Measurements from ENCODE around the gene MESP1.
A peak's percentile ranks its signal among the peaks of the same experiment; 100 is the strongest.

MESP1 gene

DNA sequence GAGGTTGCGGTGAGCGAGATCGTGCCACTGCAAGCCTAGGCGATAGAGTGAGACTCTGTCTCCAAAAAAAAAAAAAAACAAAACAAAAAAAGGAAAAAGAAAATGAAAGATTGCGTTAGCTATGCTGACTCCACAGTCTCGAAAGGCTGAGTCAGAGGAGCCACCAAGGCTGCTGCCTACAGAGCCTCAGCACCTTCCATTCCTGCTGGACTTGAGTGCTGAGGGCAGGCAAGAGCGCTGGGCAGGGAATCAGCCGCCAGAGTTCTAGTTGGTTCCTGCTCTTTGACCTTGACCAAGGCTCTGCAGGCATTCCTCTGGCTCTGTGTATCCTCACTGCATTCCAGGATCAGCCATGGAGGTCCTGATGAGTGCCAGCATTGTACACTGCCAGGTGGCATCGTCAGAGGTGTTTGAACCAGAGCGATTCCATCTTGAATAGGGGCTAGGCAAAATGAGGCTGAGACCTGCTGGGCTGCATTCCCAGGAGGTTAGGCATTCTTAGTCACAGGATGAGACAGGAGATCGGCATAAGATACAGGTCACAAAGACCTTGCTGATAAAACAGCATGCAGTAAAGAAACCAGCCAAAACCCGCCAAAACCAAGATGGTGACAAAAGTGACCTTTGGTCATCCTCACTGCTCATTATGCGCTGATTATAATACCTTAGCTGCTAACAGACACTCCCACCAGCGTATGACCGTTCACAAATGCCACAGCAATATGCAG is 31.0 kb upstream of the MESP1 start:
- no peak for DNase-seq (ENCODE audit: extremely low read depth in 1 of 2, low read depth in 1 of 2)

DNA sequence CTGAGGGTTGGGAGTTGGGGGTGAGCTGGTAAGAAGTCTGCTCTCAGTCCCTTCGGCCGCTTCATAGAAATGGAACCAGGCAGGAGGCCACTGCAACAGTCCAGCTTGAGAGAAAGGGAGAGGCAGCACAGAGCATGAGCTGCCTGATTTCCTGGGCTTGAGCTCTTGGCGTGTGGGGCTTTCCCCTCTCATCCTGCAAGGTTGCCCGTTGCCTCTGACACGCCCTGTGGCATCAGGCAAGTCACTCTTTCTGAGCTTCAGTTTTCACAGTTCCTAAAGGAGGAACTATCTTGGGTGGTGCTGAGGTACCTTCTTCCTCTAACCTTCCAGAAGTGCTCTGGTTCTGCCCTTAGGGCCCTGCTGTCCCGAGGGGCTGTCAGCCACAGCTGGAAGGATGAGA is 30.0 kb upstream of the MESP1 start:
- DNase-seq (ENCODE audit: extremely low read depth in 1 of 2, low read depth in 1 of 2) = no peak

DNA sequence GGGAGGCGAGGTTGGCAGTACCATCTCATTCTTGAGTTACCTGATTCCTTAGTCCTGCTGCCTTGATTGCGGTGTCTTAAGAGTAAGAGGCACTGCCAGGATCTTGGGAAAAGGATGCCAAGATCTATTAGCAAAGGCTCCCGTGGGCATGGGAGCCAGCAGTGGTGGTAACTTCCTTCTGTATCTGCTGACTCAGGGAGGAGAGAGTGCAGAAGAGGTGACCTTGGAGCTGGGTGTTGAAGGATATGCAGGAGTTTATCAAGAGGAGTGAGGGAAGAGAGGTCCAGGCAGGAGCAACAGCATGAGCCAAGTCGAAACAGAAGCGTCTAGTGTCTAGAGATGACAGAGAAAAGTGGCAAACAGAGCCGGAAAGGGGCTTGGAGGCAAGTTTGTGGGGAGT is 29.6 kb upstream of the MESP1 start:
- DNase-seq (ENCODE audit: extremely low read depth in 1 of 2, low read depth in 1 of 2) = no peak

DNA sequence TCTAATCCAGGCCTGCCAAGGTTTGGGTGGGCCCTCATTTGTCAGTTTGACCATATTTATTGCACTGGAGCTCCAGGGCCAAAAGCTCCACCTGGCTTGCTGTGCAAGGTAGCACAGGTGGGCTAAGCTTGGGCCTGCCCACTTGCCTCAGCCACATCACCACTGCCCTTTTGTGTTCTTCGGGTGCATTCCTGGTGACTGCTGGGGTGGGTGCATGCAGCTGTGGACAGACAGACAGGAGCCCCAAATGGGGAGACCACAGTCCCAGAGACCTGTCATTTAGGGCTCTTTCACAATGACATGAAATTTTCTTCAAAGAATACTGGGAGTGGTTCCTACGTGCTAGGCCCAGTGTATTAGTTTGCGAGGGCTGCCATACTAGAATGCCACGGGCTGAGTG is 27.8 kb upstream of the MESP1 start:
- DNase-seq (ENCODE audit: extremely low read depth in 1 of 2, low read depth in 1 of 2) = no peak

DNA sequence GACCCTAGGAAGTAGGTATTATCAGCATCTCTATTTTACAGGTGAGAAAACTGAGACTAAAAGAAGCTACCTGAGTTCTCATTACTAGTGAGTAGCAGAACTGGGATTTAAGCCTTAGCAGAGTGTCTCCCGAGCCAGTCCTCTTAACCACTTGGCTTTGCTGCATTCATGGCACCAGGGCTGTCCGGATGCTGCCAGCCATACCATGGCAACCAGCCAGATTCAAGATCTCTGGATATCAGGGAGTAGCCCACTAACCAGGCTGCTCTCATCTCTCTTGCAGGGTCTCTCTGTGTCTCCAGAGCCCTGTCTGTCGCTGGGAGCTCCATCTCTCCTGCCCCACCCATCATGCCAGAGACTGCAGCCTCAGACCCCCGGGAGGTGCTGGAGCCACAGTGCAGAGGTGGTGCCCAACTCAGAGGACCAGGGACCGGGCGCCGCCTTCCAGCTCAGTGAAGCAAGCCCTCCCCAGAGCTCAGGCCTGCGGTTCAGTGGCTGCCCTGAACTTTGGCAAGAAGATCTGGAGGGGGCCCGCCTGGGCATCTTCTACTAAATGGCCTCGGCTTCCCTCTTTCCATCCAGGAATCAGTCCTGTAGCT is 26.8 kb upstream of the MESP1 start:
- no peak for DNase-seq (ENCODE audit: extremely low read depth in 1 of 2, low read depth in 1 of 2)

DNA sequence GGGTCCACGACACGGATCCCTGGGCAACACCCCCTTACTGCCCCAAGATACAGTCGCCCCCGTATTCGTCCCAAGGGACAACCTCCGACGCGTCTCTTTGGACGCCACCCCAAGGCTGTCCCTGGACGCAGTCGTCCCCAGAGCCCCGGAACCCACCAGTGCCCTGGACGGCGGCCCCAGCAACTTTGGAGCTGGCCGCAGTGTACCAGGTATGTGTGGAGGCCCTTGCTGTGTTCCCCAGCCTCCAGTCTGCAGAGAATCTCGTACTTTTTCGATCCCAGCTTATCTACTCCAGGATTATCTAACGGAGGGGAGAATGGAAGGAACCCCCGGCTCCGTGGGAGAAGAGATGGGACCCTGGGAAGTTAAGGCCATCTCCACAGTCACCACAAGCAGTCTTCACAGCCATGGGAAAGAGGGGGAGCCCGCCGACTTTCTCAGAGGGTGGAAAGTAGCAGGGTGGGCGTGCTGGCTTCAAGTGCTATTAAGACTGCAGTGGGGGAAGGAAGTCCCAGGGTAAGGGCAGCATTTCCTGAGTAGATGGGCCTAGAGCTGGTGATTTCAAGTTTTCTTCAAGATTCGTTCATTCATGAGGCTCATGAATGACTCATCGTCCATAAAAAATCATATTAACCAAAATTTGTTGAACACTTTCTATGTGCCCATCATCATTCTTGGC is 26.2 kb upstream of the MESP1 start:
- DNase-seq (ENCODE audit: extremely low read depth in 1 of 2, low read depth in 1 of 2) = no peak

DNA sequence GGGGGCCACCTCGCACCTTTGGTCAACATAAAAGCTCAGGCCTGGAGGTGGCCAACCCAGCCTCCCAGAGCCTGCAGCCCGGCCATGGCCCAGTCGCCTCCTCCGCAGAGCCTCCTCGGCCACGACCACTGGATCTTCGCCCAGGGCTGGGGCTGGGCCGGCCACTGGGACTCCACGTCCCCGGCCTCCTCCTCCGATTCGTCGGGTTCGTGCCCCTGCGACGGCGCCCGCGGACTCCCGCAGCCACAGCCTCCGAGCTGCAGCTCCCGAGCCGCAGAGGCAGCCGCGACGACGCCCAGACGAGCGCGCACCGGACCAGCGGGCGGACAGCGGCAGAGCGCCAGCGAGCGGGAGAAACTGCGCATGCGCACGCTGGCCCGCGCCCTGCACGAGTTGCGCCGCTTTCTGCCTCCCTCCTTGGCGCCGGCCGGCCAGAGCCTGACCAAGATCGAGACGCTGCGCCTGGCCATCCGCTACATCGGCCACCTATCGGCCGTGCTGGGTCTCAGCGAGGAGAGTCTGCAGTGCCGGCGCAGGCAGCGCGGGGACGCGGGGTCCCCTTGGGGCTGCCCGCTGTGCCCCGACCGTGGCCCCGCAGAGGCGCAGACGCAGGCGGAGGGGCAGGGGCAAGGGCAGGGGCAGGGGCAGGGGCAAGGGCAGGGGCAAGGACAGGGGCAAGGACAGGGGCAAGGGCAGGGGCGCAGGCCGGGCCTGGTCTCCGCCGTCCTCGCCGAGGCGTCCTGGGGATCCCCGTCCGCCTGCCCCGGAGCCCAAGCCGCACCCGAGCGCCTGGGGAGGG is 25.4 kb upstream of the MESP1 start, which contains the start of gene MESP2:
TSS of gene MESP2 (plus strand) at position 59 of the 799 bp plus-strand sequence. CDS start at position 85, 26 bp downstream.
- DNase-seq (ENCODE audit: extremely low read depth in 1 of 2, low read depth in 1 of 2) = peak in 1 of 2 donors; percentile 22

DNA sequence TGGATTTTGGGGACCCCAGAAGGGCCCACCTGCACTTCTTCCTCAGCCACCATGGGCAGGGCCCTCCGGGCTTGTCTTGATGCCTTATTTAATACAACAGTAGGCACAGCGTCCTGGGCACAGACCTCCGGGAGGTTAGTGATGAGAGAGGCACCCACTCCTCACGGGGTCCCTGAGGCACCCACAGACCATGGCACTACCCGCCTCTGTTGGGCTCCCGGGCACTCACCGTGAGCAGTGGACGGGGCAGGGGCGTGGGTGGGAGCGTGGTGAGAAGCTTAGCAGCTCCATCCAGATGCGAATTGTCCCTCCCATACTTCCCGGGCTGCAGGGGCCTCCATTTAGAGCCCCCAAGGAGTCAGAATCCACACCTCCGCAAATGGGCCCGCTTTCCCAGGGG is 24.8 kb upstream of the MESP1 start:
- DNase-seq (ENCODE audit: extremely low read depth in 1 of 2, low read depth in 1 of 2) = no peak

DNA sequence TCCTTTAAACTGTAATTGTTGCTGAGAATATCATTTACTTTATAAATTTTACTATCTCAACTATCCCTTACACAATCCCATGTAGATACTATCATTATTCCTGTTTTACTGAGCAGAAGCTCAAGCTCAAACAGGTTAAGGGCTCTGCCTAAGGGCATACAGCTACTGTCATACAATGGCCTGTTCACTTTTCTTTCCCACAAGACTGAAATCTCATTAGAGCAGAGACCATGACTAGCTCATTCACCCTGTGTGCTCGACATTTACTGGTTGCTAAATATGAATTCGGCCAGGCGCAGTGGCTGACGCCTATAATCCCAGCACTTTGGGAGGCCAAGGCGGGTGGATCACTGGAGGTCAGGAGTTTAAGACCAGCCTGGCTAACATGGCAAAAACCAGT is 23.4 kb upstream of the MESP1 start:
- no peak for DNase-seq (ENCODE audit: extremely low read depth in 1 of 2, low read depth in 1 of 2)

DNA sequence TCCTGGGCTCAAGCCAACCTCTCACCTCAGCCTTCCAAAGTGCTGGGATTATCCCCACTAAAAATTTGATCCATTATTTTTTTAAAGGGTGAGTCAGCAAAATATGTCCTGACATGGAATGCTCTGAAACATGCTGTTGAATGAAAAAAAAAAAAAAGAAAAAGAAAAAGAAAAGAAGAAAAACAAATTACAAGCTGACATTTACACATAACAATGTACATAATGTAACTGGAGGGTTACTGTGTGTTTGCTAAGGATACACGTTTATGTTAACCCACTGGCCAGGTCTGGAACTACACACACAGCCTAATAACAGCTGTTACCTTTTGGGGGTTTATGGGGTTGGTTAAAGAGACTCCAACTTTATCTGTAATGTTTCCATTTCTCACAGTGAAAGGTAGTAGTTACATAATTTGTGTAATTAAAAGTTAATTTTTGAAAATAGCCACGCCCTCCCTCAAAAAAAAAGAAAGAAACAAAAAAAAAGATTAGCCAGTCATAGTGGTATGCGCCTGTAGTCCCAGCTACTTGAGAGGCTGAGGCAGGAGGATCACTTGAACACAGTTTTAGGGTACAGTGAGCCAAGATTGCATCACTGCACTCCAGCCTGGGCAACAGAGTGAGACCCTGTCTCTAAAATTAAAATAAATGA is 22.0 kb upstream of the MESP1 start:
- DNase-seq (ENCODE audit: extremely low read depth in 1 of 2, low read depth in 1 of 2) = no peak

DNA sequence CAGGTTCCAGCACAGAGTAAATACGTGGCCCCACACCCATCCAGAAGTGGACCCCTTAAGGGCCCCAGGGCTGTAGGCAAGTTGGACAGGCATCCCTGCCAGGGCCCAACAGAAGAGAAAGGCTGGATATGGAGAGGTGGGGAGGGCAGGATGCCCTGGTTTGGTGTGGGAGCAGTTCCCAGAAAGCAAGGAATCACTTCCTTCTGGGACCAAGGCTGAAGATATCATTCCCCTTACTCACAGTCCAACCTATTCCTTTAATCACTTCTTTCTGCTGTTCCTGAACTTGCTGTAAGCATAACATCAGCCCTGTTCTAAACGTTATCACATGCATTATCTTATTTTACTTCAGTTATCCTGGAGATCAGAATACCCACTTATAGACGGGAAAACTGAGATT is 19.0 kb upstream of the MESP1 start:
- DNase-seq (ENCODE audit: extremely low read depth in 1 of 2, low read depth in 1 of 2) = no peak

DNA sequence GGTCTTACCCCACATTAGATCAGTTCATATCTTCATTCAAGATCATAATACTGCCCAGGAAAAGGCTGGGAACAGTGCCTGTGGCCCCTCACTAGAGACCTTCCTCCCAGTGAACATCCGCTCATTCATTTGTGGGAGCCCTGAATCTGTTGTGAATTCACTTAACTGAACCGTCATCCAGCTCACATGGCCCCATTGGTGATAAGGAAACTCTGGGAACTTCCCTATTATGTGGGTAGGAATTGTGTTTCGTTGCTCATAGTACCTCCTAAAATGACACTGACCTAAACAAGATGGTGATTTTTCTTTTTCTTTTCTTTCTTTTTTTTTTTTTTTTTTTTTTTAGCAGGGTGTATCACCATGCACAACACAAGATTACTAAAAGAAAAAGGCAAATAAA is 18.3 kb upstream of the MESP1 start:
- no peak for DNase-seq (ENCODE audit: extremely low read depth in 1 of 2, low read depth in 1 of 2)

DNA sequence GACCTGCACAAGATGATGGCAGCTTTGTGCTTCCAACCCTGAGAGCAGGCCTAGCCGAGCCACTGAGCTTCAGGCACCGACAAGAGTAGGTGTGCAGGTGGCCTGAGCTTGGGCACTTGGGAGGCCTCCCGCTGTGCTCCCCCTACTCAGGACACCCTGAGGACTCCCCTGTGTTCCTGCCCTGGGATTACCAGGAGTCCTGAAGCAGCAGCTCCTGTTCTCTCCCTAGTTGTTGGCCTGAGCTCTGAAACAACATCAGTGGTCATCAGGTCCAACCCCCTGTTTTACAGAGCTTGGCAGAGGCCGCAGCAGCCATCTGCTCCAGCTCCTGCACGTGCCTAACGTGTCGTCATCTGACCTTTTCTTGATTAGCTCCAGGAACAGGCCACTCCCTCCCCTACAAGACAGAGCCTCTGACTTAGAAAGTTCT is 17.0 kb upstream of the MESP1 start:
- no peak for DNase-seq (ENCODE audit: extremely low read depth in 1 of 2, low read depth in 1 of 2)

DNA sequence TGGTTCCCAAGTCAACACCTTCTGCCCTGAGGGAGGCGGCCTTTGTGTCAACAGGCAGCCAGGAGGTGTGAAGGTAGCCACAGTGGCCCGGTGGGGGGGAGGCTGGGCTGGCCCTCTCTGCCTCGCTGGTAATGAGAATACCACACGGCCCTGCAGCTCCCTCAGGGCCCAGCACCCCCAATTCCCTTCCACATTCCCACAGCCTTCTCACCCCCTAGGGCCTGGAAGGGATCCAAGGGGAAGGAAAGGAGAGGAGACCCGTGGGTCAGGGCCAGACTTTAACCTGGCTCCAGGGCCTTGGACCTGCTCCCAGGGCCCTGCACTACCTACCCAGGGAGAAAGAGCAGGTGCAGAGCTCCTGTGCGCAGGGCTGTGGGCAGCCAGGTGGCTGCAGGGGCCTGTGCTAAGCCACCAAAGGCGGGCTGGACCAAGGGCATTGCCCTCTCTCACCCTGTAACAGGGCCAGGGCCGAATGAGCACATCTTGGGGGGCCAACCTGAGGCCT is 16.4 kb upstream of the MESP1 start:
- no peak for DNase-seq (ENCODE audit: extremely low read depth in 1 of 2, low read depth in 1 of 2)

DNA sequence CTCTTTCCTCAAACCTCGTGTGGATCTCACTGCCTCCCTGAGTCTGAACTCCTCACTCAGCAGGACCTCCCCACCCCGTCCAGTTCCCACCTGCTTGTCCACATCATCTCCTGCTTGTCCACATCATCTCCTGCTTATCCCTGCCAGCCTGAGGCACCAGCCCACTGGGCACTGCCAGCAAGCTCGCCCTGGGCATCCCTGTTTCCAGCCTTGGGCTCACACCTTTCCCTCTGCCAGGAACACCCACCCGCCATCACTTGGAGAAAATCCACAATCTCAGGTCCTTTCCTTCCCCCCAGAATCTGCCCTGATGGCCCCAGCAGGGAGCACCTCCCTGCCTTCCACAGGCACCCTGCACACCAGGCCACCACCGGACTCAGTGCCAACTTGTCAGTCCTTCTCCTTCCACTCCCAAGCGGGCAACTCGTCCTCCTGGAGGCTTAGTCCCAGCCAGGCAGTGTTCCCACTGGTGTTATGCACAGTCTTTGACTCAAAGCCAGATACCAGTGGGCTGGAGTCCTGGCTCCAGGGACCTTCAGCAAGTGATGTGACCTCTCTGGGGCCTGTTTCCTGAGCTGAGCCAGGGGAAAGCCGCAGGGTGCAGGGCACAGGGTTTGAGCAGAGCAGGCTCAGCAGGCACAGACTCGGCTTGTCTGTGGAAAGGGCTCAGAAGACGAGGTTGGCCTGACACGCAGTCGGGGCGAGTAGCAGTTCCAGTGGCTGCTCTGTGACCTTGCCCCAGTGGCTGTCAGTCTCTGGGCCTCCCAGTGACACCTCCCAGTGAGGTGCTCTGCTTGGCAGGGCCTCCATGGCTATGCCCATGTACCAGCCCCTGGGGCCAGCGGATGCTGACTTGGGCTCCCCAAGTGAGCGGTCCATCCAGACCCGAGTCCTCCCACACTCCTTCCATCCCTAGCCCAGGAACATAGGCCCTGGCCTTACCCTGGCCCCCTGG is 15.6 kb upstream of the MESP1 start:
- DNase-seq (ENCODE audit: extremely low read depth in 1 of 2, low read depth in 1 of 2) = no peak

DNA sequence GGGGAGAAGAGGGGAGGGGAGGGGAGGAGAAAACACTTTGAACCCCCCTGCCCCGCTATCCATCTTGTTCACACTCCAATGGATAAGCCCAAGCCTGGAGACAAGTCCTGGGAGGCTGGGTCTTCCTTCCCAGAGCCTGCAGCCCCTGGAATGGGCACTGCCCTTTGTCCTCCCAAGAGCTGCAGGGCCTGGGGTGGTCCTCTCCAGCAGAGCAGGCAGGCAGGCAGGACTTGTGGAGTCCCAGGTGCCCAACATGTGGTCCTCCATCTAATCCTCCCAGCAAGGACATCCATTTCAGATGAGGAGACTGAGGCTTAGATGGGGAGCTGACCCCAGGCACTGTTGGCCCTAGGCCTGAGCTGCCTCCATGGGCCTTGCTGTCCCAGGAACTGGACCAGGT is 14.6 kb upstream of the MESP1 start:
- DNase-seq (ENCODE audit: extremely low read depth in 1 of 2, low read depth in 1 of 2) = no peak

DNA sequence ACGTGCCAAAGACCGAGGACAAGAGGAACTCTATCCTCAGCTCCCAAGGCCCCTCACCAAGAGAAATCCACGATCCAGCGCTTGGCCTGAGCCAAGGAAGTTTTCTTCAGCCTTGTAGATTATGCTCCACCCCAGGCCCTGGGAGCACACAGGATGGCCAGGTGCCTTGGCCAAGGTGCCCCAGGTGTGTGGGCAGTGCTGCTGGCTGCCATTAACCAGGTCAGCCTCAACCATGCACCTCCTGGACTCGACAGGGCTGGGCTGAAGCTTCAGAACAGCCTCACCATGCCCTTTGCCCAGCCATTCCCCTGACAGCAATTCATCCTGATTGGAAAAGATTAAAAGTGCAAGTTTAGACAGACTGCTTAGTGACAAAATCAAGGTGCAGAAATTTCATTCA is 10.9 kb upstream of the MESP1 start:
- DNase-seq (ENCODE audit: extremely low read depth in 1 of 2, low read depth in 1 of 2) = no peak

DNA sequence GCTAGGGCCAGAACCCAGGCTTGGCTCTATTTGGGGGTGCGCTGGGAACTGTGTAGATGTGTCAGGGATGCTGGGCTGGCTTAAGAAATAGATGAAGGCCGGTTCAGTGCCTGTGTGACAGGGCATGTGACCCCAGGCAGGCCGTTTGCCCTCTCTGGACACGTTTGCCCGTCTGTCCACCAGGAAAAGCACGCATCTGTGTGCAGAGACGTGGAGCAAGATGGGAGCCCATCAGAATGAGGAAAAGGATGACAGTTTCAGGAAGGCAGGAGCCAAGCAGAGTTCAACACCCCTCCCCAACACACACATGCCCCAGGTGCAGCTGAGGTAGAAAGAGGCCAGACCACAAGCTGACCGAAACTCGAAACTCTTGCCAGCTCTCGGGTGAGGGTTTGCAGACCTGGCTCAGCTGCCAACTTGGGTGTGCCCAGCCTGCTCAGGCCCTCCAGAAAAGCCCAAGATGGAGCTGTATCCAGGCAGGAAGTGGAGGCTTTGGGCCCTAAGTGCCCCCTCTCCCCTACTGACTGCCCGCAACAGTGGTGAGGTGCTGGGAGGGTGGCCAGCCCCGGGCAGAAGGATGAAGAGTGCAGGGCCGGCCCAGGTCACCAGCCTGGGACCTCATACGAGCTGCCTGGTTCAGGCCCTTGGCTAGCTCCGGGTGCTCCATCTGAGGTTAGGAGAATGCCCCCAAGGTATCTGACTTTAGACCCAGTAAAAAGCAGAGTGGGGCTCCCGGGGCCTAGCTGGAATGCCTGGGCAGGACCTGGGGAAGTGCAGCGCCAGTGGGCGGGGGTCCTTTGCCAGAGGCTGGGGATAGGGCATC is 10.2 kb upstream of the MESP1 start:
- no peak for DNase-seq (ENCODE audit: extremely low read depth in 1 of 2, low read depth in 1 of 2)
